Medulla oblongata (tissue), 1 donor: ENCODE measurements around the gene DOK6.
"Not testable (repeated sequence)": the region's sequence is repeated elsewhere in the genome, so short reads cannot be mapped to it uniquely, and the experiment has no call there.

Experiments
- DNase-seq: peaks from one replicate; pipeline ENCODE4 v3.0.0-alpha.2; 2015; ENCODE audit errors: extremely low spot score

DOK6 gene

DNA sequence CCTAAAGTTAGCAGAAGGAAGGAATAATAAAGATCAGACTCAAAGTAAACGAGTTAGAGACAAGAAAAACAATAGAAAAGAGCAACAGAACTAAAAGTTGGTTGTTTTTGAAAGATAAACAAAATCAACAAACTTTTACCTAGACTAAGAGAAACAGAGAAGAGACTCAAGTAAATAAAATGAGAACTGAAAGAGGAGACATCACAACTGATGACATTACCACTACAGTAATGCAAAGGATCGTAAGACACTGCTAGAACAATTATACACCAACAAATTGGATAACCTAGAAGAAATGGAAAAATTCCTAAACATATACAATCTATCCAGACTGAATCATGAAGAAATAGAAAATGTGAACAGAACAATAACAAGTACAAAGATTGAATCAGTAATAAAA, 407.7 kb downstream of the DOK6 start:
- no peak for DNase-seq

DNA sequence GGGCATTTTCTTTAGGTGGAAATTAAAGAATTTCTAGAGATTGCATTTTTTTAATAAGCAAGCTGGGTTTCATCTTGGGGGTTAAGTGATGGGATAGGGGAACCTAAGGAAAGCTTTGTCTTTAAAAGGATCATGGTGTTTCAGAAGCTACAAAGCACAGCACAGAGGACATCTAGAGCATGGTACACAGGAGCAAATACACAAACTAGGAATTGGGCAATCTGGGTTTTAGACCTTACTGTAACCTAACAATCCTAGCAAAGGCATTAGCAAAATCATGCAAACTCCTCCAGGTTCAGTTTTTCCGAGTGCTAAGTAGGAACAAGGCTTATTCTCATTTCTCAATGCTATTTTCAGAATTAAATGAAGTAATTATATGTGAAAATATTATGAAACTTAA, 412.9 kb downstream of the DOK6 start:
- no peak for DNase-seq

DNA sequence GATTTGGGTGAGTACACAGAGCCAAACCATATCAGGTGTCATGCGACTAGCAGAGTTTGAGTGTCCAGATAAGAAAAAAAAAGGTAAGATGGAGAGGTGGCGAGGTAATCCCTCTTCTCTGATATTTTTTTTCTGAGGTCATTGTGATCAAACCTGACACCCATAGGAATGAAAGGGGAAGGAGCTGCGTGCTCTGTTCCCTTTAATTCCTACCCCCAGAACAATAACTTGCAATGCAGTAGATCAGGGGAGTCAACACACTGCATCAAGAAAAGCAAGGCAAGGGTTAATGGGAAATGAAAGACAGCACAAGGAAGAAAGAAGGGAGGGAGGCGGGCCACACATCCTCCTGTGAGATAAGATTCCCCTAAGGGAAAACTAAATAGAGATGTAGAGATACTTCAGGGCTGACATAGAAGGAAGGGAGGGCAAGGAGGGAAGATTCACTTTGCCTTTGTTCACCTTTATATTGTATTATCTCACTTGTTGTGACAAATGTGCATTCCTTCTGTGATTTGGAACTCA, 414.2 kb downstream of the DOK6 start:
- DNase-seq, result no peak

DNA sequence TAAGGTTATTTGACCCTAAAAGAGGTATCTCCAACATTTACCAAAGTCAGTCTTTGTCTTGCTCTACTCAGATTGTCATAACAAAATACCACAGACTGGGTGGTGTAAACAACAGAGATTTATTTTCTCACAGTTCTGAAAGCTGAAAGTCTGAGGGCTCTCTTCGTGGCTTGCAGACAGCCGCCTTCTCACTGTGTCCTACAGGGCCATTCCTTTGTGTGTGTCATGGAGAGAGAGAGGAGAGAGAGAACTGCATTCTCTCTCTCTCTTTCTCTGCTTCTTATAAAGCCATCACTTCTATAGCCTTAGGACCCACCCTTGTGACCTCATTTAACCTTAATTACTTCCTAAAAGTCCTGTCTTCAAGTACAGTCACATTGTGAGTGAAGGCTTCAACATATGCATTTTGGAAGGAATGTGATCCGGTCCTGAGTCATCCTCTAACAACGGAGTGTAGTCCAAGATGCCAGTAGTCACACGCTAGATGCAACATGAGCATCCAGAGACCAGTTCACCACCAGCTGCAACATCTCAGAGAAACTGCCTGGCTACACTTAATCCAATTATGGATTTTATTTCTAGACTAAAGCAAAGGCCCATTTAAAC, 416.8 kb downstream of the DOK6 start:
- no peak for DNase-seq

DNA sequence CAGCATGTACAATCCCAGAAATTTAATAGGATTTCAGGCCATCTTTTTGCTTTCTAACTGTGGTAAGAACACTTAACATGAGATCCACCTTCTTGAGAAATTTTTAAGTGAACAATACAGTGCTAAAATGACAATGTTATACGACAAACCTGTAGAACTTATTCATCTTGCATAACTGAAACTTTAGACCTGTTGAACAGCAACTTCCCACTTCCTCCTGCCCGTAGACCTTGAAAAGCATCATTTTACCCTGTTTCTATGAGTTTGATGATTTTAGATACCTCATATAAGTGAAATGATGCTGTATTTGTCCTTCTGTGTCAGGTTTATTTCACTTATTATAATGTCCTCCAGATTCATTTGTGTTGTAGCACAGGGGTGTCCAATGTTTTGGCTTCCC, 418.8 kb downstream of the DOK6 start:
- no peak for DNase-seq

DNA sequence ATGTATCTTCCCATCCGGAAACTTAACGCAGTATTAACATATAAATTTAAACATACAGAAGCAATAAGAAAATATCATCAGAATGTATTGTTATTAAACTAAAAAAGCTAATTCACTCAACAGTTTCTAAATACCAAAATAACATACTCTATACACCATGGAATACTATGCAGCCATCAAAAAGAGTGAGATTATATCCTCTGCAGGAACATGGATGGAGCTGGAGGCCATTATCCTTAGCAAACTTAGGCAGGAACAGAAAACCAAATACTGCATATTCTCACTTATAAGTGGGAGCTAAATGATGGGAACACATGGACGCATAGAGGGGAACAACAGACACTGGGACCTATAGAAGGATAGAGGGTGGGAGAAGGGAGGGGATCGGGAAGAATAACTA, 419.9 kb downstream of the DOK6 start:
- no peak for DNase-seq

DNA sequence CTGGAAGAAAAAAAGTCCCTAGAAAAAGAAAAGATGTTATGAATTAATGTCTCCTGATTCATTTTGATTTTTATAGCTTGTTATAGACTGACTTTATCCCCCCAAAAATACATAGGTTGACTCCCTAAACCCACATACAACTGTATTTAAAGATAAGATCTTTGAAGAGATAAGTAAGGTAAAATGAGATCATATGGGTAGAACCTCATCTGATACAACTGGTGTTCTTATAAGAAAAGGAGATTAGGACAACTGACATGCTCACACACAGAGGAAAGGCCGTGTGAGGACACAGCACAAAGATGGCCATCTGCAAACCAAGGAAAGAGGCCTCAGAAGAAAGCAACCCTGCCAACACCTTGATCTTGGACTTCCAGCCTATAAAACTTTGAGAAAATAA, 429.5 kb downstream of the DOK6 start:
- no peak for DNase-seq

DNA sequence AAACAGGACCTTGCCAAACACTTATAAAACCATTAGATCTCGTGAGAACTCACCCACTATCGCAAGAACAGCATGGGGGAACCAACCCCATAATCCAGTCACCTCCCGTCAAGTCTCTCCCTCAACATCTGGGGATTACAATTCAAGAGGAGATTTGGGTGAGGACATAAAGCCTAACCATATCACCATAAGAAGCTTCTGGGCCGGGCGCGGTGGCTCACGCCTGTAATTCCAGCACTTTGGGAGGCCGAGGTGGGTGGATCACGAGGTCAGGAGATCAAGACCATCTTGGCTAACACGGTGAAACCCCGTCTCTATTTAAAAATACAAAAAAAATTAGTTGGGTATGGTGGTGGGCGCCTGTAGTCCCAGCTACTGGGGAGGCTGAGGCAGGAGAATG, 434.3 kb downstream of the DOK6 start:
- not testable (repeated sequence) for DNase-seq

DNA sequence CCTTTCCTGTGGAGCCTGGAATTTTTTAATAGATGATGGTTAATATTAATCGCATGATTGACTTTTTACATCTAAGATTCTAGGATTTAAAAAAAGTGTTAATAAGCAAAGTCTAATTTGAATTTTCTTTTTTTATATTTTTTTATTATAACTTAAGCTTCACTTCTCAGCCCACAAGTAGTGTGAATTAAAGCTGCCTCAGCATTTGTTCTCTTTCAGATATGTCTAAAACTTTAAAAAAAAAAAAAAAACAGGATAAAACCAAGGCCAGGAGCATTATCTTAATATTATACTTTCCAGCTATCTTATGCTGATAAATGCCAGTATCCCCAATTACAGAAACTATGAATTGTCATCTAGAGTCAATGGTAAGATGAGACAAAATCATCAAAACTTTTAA, 437.3 kb downstream of the DOK6 start:
- no peak for DNase-seq

DNA sequence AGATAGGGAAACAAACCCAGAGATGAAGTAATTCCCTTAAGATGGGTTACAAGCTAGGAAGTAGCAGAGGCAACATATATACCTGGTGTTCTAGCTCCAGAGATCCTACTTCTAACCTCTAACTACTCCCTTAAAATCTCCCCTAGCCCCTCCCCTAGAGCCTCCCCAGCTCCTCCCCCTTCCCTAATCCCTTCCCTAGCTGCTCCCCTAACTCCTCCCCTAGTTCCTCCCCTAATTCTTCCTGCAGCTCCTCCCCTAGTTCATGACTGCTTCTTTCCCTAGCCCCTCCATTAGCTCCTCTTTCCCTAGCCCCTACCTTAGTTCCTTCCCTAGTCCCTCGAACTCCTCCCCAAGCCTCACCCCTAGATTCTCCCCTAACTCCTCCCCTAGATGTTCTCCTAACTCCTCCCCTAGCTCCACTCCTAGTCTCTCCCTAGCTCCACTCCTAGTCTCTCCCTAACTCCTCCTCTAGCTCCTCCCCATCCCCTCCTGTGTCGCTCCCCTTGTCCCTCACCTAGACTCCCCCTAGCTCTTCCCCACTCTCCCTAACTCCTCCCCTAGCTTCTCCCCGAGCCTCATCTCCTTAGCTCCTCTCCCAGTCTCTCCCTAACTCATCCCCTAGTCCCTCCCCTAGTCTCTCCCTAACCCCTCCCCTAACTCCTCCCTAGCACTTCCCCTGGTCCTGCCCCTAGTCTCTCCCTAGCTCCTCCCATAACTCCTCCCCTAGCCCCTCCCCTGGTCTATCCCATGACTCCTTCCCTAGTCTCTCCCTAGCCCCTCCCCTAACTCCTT, 438.1 kb downstream of the DOK6 start:
- no peak for DNase-seq

DNA sequence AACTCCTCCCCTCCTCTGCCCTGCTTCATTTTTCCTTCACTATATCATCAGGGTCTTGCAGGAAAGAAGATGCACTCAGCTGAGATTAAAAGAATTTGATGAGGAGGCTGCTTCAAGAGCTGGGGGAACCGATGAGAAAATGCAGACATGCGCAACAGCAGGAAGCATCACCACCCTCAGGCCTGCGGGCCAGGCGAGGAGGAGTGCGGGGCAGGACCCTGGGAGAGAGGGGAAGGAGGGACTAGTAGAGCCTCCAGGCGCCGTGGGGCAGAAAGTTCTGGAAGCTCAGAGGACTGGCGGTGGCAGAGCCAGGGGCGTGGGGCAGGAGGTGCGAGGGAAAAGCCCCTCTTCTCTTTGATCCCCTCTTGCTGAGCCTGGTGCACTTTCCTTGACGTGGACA, 438.8 kb downstream of the DOK6 start:
- no peak for DNase-seq

DNA sequence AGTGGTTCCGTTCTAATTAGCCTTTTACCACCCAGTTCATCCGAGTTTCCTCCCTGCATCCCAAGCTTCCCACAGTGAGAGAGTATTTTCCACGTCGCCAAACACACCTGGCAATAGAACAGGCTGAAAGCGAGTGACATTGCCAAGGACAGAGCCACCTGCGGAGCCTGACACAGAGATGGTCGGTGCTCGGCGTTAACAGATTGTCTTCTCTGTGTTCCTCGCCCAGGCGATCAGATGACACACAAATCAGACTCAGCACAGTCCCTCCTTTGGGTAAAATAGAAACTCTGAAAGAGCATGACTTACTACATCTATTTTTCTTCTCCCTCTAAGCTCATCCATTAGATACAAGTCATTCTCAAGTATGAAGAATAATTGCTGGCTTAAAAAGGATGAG, 439.3 kb downstream of the DOK6 start:
- DNase-seq, result no peak

DNA sequence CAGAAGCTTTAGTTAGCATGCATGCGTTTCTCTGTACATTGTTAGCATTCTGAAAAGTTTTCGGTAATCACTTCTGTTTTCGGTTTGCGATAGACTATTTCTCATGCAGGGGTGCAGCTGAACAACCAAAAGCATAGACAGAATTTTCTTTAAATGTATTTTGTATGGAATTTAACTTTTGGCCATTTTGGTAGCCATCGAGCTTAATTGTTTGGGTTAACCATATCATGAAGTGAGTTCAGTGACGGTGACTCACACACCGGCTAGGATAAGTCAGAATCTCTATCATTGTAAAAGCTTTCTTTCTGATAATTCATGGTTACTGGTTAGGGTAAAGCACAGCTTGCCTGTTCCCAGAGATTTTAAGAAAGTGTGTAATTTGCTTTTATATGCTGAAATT, 439.8 kb downstream of the DOK6 start:
- DNase-seq, result no peak

DNA sequence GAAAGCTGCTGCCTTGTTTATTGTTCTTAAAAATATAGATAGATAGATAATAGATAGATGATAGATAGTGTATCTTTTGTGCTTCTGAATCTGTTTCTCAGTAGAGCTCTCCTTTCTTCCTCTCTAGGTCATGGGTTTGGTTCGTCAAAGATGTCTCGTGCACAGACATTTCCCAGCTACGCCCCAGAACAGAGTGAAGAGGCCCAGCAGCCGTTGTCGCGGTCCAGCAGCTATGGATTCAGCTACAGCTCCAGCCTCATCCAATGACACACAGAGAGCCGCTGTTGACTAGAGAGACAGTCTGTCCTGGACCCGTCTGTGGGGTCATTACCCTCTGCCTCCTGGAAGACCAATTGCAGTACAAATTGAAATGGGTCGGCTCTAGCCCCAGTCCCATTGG, 440.4 kb downstream of the DOK6 start:
- DNase-seq, result no peak

DNA sequence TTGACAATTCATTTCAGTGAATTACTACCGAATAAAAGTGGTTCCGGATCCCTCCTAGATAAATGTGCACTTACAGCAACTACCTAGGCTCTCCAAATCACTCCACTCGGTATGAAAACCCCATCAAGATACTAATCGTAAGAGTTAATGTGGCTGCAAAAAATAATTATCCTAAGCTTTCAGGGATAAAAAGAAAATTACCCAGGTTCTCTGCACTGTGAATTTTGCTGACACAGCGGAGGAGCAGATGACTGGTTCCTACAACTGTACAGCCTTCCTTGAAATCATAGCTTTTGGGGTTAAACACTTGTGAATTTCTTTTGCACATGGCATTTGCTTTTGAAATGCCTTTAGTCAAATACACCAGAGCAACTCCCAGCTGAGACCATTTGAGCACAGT, 442.3 kb downstream of the DOK6 start:
- no peak for DNase-seq

DNA sequence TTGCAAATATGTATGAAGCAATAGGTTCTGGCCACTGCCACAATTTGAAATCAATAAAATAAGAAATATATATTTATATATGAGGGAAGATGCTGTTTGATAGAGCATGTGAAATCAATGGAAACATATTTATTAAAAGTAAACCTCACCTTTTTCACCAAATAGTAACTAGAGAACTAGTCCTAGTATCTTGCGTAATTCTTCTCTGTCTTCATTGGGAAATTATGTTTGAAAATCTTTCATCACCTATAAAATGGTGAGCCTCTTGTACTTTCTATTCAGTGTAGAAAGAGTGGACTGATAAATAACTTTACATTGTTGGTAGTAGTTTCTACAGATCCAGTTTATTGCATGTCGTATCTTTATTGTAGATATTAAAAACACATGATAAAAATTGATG, 444.0 kb downstream of the DOK6 start:
- DNase-seq, result no peak

DNA sequence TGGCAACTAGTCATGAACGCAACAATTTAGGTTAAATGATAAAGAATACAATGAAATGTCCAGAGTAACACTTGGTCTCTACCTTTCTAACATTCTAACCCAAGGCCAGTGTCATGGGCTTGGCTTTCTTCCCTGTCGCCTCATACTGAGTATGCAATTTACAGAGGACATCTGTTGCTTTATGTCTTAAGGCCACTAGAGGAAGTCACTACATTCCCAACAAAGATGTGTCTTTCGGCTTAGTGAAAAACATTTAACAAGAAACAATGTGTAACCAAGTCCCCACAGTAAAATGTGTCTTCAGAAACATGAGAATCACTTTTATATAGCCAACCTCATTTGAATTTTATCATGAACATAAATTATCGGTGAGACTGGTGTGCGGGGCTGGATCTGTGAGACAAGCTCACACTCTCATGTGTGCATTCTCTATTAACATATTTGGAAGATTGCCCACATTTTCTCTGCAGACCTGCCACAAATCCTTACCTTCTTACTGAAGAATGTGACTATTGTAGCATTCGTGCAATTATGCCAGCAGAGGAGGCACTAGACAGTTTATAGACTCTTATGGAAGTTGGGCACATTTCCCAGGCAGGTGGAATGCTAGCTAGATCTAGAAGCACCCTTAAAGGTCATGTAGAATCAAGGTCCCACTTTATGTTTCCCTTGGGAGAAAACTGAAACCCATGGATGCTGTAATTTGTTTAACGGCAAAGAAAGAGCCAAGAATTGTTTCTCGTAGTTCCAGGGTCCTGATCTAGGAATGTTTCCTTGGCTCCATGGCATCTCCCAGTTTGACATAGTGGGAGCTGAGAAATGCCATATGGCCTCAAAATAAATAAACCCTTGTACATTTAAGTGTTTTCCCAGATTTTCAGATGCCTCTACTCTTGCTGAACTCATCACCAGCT, 445.2 kb downstream of the DOK6 start:
- peak; percentile 6 for DNase-seq

DNA sequence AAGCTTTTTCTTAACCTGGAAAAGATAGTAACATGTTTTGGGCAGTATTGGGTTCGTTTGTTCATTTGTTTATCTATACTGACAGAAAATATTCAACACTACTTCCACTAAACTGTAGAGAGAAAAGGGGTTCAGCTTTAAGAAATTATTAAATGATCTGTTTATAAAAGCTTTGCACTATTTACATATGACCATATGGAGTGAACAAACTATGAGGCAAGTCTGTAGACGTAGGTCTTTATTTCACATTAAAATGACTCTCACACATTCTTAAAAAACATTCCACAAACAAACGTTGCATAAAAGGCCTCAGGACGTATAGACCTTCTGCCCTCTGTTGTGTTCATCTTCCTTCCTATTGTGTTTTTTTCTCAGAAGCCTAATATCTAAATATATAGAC, 452.4 kb downstream of the DOK6 start:
- DNase-seq, result no peak

DNA sequence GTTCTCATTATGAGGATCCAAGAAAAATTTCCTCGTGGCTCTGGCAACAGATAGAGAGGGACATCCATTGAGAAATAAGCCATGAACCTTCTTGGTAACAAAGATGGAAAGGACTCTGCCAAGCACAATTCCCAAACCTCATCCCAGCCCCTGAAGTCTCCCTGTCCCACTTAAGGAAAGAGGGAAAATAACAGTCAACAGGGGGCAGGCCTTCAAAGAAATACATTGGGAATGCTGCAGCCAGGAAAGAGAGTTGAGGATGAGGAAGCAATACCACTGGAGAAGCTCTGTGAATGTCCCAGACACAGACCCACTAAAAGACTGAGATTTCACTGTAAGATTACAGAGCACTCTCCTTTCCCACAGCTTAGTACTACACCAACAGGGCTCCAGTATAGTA, 453.8 kb downstream of the DOK6 start:
- no peak for DNase-seq

DNA sequence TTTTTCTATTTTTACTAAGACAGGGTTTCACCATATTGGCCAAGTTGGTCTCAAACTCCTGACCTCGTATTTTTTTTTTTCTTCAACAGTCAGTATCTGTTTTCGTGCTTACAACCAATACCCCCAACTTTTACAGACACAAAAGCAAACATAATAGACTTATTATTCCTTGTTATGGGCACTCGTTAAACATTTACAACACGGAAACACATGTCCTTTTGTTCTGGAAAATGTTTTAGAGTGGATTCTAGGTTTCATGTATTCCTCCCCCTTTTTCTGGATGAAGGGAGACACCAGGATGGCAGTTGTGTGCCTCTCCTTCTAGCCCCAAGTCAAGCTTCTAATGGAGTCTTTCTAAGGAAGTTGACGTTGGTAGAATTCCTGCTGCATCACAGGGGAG, 458.2 kb downstream of the DOK6 start:
- no peak for DNase-seq

DNA sequence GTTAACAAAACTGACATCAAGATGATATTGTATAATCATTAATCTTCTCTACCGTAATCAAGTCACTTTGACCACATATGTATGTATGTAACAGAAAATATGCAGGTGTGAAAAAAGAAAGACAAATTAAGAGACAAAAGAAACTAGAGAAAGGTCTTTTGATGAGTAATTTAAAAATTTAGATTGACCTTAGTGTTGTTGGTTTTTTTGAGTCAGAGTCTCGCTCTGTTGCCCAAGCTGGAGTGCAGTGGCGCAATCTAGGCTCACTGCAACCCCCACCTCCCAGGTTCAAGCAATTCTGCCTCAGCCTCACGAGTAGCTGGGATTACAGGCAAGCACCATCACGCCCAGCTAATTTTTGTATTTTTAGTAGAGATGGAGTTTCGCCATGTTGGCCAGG, 464.1 kb downstream of the DOK6 start:
- DNase-seq, result not testable (repeated sequence)

DNA sequence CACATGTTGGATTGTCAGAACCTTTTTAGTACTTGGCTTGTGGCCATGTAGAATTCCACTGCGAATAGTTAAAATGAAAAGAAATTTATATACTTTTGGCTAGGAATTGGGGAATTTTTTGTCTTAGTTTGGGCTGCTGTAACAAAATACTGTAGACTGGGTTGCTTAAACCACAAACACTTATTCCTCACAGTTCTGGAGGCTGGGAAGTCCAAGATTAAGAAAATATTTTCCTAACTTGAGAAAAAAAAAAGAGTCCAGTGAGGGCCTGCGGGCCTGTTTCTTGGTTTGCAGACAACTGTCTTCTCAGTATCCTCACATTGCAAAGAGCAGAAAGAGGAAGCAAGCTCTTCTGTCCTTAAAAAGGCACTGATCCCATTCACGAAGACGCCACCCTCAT, 465.1 kb downstream of the DOK6 start:
- DNase-seq, result no peak

DNA sequence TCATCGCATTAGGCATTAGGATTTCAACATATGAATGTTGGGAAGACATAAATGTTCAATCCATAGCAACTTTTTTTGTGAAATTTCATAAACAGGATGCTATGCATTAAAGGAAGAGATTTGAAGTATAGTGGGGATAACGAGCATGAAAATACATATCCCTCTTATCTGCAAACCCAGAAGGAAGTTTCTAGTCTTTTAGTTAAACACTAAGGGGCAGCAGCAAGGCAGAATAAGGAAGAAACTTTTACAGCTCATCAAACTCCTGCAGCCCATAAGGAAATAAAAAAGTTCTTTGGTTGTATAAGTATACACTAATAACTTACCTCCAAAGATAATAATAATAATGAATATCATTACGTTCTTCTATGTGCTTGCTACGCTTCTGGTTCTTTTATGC, 465.5 kb downstream of the DOK6 start:
- no peak for DNase-seq
